Endothelial cell of umbilical vein (primary cell): ENCODE results near the gene SLC4A11. TPM values are rescaled to one million over a fixed set of nuclear protein-coding genes. Genes with fewer than 3 reads are reported as not detected.

ENCODE experiments used
- BruUV-seq: library from RNA; stranded (reverse); fragments of 400-500 nt; replicated peaks from 2 replicates; lab custom pipeline; 2021; lab: Mats Ljungman, UMichigan
- CTCF ChIA-PET: fragments of 300-600, 350-600 bp; sonication (Branson Sonifier 250); formaldehyde crosslinking; loops from one replicate; lab custom pipeline; 2021; ENCODE audit warnings: antibody characterized with exemption, inconsistent platforms; lab: Charles Lee
- POLR2A ChIA-PET: fragments of 300-600, 350-600 bp; sonication (Branson Sonifier 250); formaldehyde crosslinking; loops from one replicate; lab custom pipeline; 2021; ENCODE audit warnings: antibody characterized with exemption, inconsistent platforms; lab: Charles Lee
- DNase-seq: peaks from one replicate; pipeline ENCODE4 v3.0.0-alpha.2; 2011; ENCODE audit warnings: low read depth, low spot score
- FAIRE-seq: peaks from 2 replicates; lab custom pipeline; 2011; peaks lifted over from hg19 to GRCh38; lab: Jason Lieb, UNC
- H2AFZ ChIP-seq: 2 replicates; pipeline ENCODE4 v1.6.0; 2012; ENCODE audit warnings: low read depth, low read length, control low read depth, inconsistent platforms
- H3K27ac ChIP-seq: 2 replicates; pipeline ENCODE4 v1.5.1; 2011; ENCODE audit warnings: low read depth, mild to moderate bottlenecking, control low read depth, low read length, moderate library complexity; ENCODE audit not compliant: insufficient read depth
- H3K27me3 ChIP-seq, 2 experiments: 2 replicates each; pipeline versions ENCODE4 v1.6.0 to v1.6.1; 2011; ENCODE audit warnings: low read length in 2 of 2, mixed read lengths in 1 of 2; ENCODE audit not compliant: control insufficient read depth in 2 of 2, insufficient read depth in 2 of 2
- H3K36me3 ChIP-seq, 2 experiments: 2 replicates in 1 of 2; 3 replicates in 1 of 2; pipeline ENCODE4 v1.5.1; 2011; ENCODE audit warnings: low read length in 2 of 2, mild to moderate bottlenecking in 1 of 2, moderate library complexity in 1 of 2; ENCODE audit not compliant: control insufficient read depth in 2 of 2, insufficient read depth in 2 of 2; ENCODE audit errors: extremely low read depth in 1 of 2
- H3K4me1 ChIP-seq: 3 replicates; pipeline ENCODE4 v1.5.1; 2011; ENCODE audit warnings: mild to moderate bottlenecking, low read length; ENCODE audit not compliant: control insufficient read depth, insufficient read depth; ENCODE audit errors: extremely low read depth
- H3K4me2 ChIP-seq: 2 replicates; pipeline ENCODE4 v1.6.1; 2011; ENCODE audit warnings: low read length, control low read depth, mixed read lengths; ENCODE audit not compliant: insufficient read depth
- H3K4me3 ChIP-seq, 3 experiments: fragments of 200-600 bp in 1 of 3; sonication (generic), shearing (Covaris generic) in 1 of 3; replicated peaks in 1 of 3; 2 replicates each; pipeline ENCODE4 v1.5.1; 2011 to 2016; ENCODE audit warnings: control low read depth in 3 of 3, low read length in 3 of 3, mild to moderate bottlenecking in 2 of 3, inconsistent platforms in 1 of 3, low read depth in 1 of 3, moderate library complexity in 1 of 3; ENCODE audit not compliant: insufficient read depth in 1 of 3
- H3K79me2 ChIP-seq: 2 replicates; pipeline ENCODE4 v1.6.0; 2012; ENCODE audit warnings: low read length, inconsistent platforms; ENCODE audit not compliant: control insufficient read depth, insufficient read depth
- H3K9ac ChIP-seq: replicated peaks from 2 replicates; pipeline ENCODE3; 2011; ENCODE audit warnings: low read length, control low read depth; ENCODE audit not compliant: insufficient read depth; ENCODE audit errors: extremely low read depth
- H3K9me1 ChIP-seq: replicated peaks from 3 replicates; pipeline ENCODE4 v1.6.0; 2011; ENCODE audit warnings: mild to moderate bottlenecking, low read length; ENCODE audit not compliant: control insufficient read depth, insufficient read depth; ENCODE audit errors: extremely low read depth
- H3K9me3 ChIP-seq: replicated peaks from 2 replicates; pipeline ENCODE4 v1.5.1; 2012; ENCODE audit warnings: low read length, inconsistent platforms; ENCODE audit not compliant: control insufficient read depth, insufficient read depth
- H4K20me1 ChIP-seq: replicated peaks from 2 replicates; pipeline ENCODE3; 2011; ENCODE audit warnings: mild to moderate bottlenecking, low read length; ENCODE audit not compliant: control insufficient read depth, insufficient read depth; ENCODE audit errors: extremely low read depth
- CTCF ChIP-seq, 2 donors: IDR thresholded peaks; 1 replicate in 1 of 2; 2 replicates in 1 of 2; pipeline ENCODE4 v1.5.1; 2011; ENCODE audit warnings: low read length in 2 of 2, mild to moderate bottlenecking in 2 of 2, moderate library complexity in 2 of 2, control low read depth in 1 of 2, inconsistent platforms in 1 of 2, low read depth in 1 of 2; ENCODE audit not compliant: insufficient read depth in 1 of 2; ENCODE audit errors: extremely low read depth in 1 of 2
- EZH2 ChIP-seq: IDR thresholded peaks from 2 replicates; pipeline ENCODE4 v1.6.1; 2012; ENCODE audit warnings: borderline replicate concordance, low read depth, mild to moderate bottlenecking, moderate library complexity, low read length, inconsistent platforms; ENCODE audit not compliant: severe bottlenecking
- FOS ChIP-seq: IDR thresholded peaks from 2 replicates; pipeline ENCODE4 v1.6.1; 2011; ENCODE audit warnings: mild to moderate bottlenecking, low read length, moderate library complexity, borderline replicate concordance; ENCODE audit not compliant: insufficient read depth
- GATA2 ChIP-seq: IDR thresholded peaks from 2 replicates; pipeline ENCODE4 v1.7.0; 2011; ENCODE audit warnings: low read depth, mild to moderate bottlenecking, moderate library complexity, mixed read lengths, low read length; ENCODE audit not compliant: insufficient read length, insufficient read depth
- JUN ChIP-seq: IDR thresholded peaks from 2 replicates; pipeline ENCODE4 v1.6.1; 2011; ENCODE audit warnings: borderline replicate concordance, low read depth; ENCODE audit not compliant: insufficient read length, insufficient read depth
- MAX ChIP-seq: IDR thresholded peaks from 2 replicates; pipeline ENCODE4 v1.6.1; 2011; ENCODE audit not compliant: insufficient read depth, insufficient read length
- MYC ChIP-seq: IDR thresholded peaks from one replicate; pipeline ENCODE4 v1.6.1; 2011; ENCODE audit warnings: mild to moderate bottlenecking, low read depth, low read length
- POLR2A ChIP-seq: IDR thresholded peaks from 2 replicates; pipeline ENCODE4 v1.6.1; 2012; ENCODE audit warnings: low read depth, mild to moderate bottlenecking, control low read depth, low read length
- POLR2AphosphoS5 ChIP-seq: IDR thresholded peaks from 2 replicates; pipeline ENCODE4 v1.6.1; 2012; ENCODE audit warnings: low read depth, mild to moderate bottlenecking, control low read depth, low read length, moderate library complexity; ENCODE audit not compliant: insufficient read depth
- dilution Hi-C: fragments of 300-500 bp; cut with MboI; formaldehyde crosslinking; loops from one replicate; pipeline ENCODE4 v1.15.0; 2019; ENCODE audit warnings: low sequenced_read_pairs; ENCODE audit not compliant: extremely low pct_ligation_motif_present
- intact Hi-C: fragments of 100-400 bp; cut with micrococcal nuclease; formaldehyde crosslinking; loops from one replicate; pipeline ENCODE4 v1.10.0; 2022
- polyA plus RNA-seq, 4 experiments: library from polyadenylated mRNA; depleted of rRNA in 3 of 4; stranded (reverse) in 3 of 4; unstranded in 1 of 4; fragments of >200 nt; gene quantifications; 2 replicates each; pipeline versions ENCODE4 v1.2.1 to v1.2.3, GENCODE V29; 2011 to 2012; ENCODE audit warnings: missing spikeins in 1 of 4
- total RNA-seq: library from RNA; stranded (reverse); gene quantifications from 2 replicates; pipeline ENCODE4 v1.2.3, GENCODE V29; 2021

The SLC4A11 gene
- total and polyA plus RNA-seq, 2 donors (not counting 3 experiments of a cell fraction or from before 2014, with no cell fraction given) = 5.7 to 10.2 TPM

- no peaks in the 10 kb centered on the region for H3K9me3 ChIP-seq
- H3K4me3 ChIP-seq = no peak overlapping the region
- intact Hi-C loops (no loop called here), dilution Hi-C loops (no loop called here)
- H3K27me3 ChIP-seq = peaks cover 0 to 7% of the 10 kb centered on the region in 2 experiments
- DNase-seq (no peak), FAIRE-seq (no peak)
- no peaks in the 10 kb centered on the region for H3K36me3 ChIP-seq
- ChIA-PET POLR2A (no interaction called here), CTCF (interaction anchor here (1.0 kb wide), 1 partner anchor 15 kb away, joined by 3 read pairs; no protein-coding TSS in a partner anchor)
- TF ChIP-seq FOS (no peak), EZH2 (no peak), MAX (no peak), POLR2AphosphoS5 (no peak), JUN (no peak), POLR2A (no peak), CTCF (IDR thresholded peaks at IDR 0.05; ENCODE audit: extremely low read depth in 1 of 2, insufficient read depth in 1 of 2, low read depth in 1 of 2, low read length in 2 of 2) (no peak), GATA2 (no peak), MYC (no peak)
- H3K79me2 ChIP-seq = no peaks in the 10 kb centered on the region
- no peak overlapping the region for H3K4me2 ChIP-seq
- H3K9ac ChIP-seq = no peak overlapping the region
- no TSS peak for BruUV-seq
- no peak overlapping the region for H3K27ac ChIP-seq
- peaks cover 6% of the 10 kb centered on the region for H3K4me1 ChIP-seq
- no peak overlapping the region for H2AFZ ChIP-seq
- no peaks in the 10 kb centered on the region for H4K20me1 ChIP-seq
- H3K9me1 ChIP-seq = no peaks in the 10 kb centered on the region
Measured at GRCh38 chr20:3233131-3233990, 5.6 kb downstream of the SLC4A11 start.
